HG03378 (cell line): ENCODE measurements around the gene PRCC.

Experiments used
- ATAC-seq: cut with Tn5 transposase; IDR thresholded peaks from one replicate; pipeline ENCODE4 v1.9.1; 2021; ENCODE audit warnings: mild to moderate bottlenecking, moderate library complexity; ENCODE audit not compliant: unreplicated experiment

Gene PRCC

DNA sequence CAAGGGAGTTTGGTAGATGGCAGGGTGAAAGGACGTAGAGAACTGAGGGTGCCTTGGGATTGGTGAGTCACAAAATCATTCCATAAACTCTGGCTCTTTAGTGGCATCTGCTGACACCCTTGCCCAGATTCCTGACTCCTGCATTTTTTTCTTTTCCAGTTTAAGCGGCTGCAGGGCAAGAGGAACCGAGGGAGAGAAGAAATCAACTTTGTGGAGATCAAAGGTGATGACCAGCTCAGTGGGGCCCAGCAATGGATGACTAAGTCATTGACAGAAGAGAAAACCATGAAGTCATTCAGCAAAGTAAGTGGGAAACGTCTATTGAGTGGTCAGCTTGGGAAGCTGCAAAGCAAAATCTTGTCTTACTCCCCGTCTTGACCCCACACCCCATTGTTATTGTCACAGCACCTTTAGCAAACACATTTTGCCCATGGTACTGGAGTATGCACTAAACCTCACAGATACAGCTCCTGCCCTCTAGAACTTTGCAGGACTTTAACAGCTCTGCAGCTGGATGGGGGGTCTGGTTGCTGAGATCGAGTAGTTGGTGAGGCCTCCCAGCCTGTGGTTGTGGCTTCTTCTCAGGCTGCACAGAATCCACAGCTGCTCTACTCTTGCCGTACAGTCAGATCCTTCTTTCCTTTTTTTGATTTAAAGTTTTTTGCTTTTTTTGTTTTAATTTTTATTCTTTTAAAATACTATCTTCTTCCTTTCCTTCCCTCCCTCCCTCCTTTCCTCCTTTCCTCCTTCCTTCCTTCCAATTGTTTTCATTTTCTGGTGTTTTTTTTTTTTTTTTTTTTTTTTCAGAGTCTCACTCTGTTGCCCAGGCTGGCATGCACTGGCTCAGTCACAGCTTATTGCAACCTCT lies 27.4 kb downstream of the PRCC start:
- ATAC-seq, result no peak

GRCh38 chr1:156795374-156795733 lies 28.0 kb downstream of the PRCC start:
- ATAC-seq, result no peak

- ATAC-seq, result no peak
These were observed 28.5 kb downstream of the PRCC start for GRCh38 chr1:156795787-156796186.

DNA sequence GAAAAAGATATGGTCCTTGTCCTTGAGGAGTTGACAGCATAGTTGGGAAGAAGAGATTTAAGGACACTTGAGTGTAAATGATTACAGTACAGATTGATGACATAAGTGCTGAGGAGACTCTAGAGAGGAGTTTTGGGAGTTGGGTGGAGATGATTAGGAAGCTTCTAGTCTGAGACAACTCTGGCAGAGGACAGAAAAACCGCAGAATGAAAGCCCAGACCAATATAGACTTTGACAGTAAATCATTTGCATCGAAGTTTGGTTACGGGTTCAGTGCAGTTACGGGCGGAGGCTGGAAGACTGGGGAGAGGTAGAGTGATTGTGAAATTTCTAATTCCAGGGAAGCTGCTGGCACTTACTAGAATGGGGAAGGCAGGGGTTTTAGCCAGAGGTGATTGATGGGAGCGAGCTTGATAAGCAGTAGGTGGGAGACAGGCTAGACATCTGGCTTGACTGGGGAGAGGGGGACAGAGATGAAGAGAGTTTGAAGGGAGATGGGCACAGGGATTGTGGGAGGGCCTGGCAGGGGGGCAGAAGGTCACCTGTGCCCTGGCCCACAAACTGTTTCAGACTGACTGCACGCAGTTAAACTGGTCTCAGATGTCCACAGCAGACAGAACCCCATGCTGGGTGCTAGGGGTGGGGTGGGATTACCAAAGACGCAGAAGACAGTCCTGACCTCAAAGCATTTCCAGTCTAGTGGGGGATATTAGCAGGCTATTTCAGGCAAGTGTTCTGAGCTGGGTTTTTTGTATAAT lies 29.2 kb downstream of the PRCC start:
- ATAC-seq, result no peak

- ATAC-seq, result peak; percentile 47
These were observed 30.0 kb downstream of the PRCC start for GRCh38 chr1:156797212-156797871.

DNA sequence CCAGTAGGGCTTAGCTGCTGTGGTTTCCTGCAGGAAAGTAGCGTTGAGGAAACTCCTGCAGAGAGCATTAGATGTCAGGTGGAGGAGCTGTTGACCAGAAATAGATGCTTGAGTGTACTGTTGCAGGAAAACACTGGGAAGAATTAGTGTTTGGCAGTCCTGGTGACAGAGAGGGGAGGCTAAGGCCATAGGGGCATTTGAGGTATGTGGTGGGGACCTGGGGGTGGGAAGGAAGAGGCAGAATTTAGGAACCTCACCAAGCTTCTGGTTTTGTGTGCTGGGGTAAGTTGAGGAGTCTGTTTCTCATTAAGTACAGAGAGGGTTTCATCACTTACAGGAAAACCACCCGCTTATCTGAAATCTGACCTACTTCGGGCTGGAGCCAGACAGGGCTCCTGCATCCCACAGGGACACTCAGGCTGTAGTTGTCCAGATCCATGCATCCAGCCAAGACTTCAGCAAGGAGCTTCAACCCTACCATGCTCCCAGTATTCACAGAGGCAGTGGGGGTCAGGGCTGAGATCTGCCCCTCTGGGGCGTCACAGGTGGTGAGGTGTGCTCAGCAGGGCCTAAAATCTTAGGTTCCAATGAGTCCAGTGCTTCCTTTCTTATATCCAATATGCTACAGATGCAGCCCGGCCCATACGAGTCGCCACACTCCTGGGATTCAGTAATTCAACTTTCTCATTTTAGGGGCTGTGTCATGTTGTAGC lies 34.2 kb downstream of the PRCC start:
- no peak for ATAC-seq

- no peak for ATAC-seq
These were observed 35.1 kb downstream of the PRCC start for GRCh38 chr1:156802421-156802935.

DNA sequence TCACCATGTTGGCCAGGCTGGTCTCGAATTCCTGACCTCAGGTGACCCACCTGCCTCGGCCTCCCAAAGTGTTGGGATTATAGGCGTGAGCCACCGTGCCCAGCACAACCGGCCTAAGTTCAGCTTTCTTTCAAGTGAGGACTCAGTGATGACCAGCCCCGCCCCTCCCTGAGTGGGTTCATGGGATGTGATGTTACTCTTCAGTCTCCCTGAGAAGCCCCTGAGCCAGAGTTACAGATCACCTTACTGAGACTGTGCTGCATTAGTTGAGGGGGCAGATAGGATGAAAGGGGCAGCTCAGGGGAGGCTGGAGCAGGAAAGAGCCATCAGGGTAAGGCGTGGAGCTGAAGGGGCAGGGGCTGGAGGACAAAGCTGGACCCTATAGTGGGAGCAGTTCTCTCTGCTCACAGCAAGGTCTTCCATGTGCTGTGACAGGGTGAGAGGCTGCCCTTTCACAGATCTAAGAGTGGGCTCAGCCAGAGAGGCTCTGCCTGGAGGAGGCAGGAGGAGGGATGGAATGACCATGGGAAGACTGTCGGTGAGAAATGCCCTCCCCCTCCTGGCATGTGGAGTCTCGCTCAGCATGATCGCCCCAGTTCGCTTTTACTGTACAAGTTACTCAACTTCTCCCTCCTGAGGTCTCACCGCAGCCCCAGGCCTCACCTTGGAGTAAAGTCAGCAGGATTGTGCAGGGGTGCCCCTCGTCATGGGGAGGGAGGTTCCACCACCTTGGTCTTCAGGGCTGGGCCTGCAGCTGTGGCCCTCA lies 35.9 kb downstream of the PRCC start:
- ATAC-seq, result no peak

GRCh38 chr1:156804026-156804425 lies 36.7 kb downstream of the PRCC start:
- no peak for ATAC-seq

- no peak for ATAC-seq
These were observed 37.4 kb downstream of the PRCC start for GRCh38 chr1:156804572-156805243.

DNA sequence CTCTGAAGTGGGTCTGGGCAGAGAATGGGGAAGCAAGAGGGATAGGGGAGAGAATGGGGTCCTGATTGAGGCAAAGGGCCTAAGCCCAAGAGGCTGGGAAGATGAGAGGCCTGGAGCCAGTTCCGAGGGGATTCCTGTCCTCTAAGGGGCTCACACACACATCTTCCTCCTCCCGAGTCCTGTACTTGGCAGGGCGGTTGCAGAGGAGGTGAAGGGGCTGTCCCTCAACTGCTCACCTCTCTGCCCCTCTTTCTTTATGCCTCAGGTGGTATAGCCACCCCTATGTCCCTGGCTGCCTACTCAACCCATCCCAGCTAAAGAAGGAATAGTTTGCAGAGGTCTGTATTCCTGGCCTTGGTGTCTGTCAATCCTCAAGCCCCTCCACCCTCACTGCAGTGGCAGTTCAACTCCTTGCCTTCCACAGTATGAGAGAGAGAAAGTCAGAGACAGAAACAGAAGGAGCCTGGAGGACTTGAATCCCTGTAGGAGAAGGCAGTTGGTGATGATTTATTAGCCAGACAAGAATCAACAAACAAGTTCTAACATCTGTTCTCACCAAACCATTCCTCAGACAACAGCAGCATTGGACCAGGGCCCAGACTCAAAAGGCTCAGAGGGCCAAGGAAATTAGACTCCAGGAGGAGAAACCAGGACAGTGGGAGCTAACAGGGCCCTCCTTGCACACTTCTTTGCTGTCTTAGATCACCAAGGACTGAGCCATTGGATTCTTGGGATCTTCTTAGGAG lies 38.6 kb downstream of the PRCC start:
- no peak for ATAC-seq

DNA sequence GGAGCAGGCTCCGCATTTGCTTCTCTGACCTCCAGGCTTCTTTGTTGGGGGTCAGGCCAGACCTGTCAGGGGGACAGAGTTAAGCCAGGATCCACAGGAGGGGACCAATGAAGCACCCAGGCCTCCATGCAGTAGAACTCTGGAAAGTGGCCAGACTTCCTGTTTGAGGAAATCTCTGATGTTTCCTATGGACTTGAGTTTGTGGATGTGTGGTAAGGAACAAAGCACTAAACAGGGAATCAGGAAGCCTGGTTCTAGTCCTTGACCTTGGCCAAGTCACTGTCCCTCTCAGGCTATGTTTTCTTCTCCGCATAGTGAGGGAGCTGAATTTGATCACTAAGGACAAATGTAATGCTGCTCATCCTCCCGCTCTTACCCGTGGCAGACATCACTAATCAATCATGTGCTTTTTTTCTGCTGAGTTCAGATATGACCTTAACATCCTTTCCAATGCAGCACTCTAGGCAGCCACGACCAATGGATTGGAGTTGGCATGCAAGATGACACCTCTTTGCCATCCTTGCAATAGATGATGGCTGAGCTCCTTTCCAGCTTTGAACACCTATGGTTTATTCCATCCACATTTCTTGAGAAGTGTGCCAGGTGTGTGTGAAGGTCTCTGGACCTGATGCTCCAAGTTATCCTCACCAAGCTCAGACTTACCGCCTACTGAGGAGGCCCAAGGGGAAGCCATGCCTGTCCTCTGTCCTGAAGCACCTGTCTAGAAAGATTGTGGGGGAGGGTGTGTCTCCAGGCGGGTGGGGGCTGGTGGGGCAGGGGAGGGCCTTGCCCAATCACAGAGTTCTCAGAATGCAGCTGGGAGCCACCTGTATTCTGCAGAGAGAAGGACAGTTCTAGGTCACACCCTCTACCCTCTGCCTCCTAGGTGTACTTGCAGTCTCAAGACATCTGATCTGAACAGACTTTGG lies 39.4 kb downstream of the PRCC start:
- ATAC-seq, result no peak

GRCh38 chr1:156807627-156808026 lies 40.3 kb downstream of the PRCC start:
- no peak for ATAC-seq

- no peak for ATAC-seq
These were observed 41.1 kb downstream of the PRCC start for GRCh38 chr1:156808186-156809030.

DNA sequence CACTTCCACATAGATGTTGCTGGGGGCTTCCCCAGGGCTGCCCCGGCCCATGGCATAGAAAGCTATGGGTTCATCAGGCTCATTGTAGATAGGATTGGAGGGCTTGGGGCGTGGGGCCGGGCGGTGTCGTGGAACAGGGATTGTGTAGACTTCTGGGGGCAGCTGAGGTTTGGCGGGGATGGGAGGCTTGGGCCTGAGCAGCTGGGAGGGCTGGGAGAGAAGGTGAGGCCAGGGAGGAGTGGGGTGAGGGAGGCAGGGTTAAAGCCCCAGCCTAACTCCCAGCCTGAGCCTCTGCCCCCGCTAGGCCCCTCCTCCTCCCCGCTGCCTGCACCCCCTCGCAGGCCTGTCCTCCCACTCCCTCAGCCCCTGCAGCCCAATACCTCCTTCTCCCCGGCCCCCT lies 41.9 kb downstream of the PRCC start:
- no peak for ATAC-seq

DNA sequence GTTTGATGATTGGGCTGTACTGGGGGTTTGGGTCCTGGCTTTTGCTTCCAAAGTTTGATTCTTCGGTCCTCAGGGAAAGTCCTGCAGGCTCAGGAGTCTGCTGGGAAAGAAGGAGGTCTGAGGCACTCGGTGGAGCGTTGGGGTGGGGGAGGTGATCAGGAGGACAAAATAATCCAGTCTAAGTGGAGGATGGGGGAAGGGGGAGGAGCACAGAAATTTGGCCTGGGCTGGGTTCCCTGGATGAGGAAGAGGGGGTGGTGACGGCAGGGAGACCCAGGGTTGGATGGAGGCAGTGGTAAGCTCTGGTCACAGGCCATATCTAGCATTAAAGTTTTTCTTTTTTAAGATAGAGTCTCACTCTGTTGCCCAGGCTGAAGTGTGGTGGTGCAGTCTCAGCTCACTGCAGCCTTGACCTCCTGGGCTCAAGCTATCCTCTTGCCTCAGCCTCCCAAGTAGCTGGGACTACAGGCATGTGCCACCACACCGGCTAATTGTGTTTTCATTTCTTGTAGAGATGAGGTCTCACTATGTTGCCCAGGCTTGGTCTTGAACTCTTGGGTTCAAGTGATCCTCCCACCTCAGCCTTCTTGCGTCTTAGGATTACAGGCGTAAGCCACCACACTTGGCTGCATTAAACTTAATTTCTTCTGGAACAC lies 42.5 kb downstream of the PRCC start:
- ATAC-seq, result no peak
